Measurements from ENCODE around the gene RHOC.

DNA sequence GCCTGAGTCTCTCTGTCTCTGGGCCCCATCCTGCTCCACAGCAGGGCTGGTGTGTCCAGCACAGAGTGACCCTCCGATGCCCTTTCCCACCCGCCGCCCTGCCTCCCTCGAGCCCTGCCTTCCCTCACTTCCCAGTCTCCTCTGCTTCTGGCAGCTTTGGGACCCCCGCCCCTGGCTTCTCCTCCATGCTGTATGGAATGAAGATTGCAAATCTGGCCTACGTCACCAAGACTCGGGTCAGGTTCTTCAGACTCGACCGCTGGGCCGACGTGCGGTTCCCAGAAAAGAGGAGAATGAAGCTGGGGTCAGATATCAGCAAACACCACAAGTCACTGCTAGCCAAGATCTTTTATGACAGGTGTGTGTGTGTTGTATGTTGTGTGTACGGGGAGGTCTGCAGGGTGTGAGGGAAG lies 18.1 kb downstream of the RHOC start:
- TF ChIP-seq POLR2A (IDR thresholded peaks at IDR 0.05; ENCODE audit: low read length) (no peak), GATA1 (IDR thresholded peaks at IDR 0.05; ENCODE audit: low read depth, low read length) (no peak)
